Osteoblast (primary cell): ENCODE data around the gene ENTPD2. TPM values are rescaled to one million over a fixed set of nuclear protein-coding genes. Genes with fewer than 3 reads are reported as not detected.

Experiments
- DNase-seq: peaks from one replicate; pipeline ENCODE4 v3.0.0; 2011; ENCODE audit warnings: low spot score, mixed read lengths; ENCODE audit not compliant: insufficient read length; ENCODE audit errors: missing footprints
- H2AFZ ChIP-seq: 2 replicates; pipeline ENCODE4 v1.6.0; 2011; ENCODE audit warnings: mild to moderate bottlenecking, low read length
- H3K27ac ChIP-seq: 2 replicates; pipeline ENCODE4 v1.5.1; 2011; ENCODE audit warnings: mild to moderate bottlenecking, low read depth, low read length, moderate library complexity
- H3K27me3 ChIP-seq: 2 replicates; pipeline ENCODE4 v1.6.0; 2012; ENCODE audit warnings: mild to moderate bottlenecking, control low read depth, inconsistent platforms, low read length, moderate library complexity; ENCODE audit not compliant: insufficient read depth
- H3K36me3 ChIP-seq: 2 replicates; pipeline ENCODE4 v1.5.1; 2011; ENCODE audit warnings: mild to moderate bottlenecking, low read length, control low read depth, moderate library complexity; ENCODE audit not compliant: insufficient read depth
- H3K4me1 ChIP-seq: 2 replicates; pipeline ENCODE4 v1.5.1; 2011; ENCODE audit warnings: mild to moderate bottlenecking, low read length, control low read depth, moderate library complexity; ENCODE audit not compliant: insufficient read depth
- H3K4me2 ChIP-seq: 2 replicates; pipeline ENCODE4 v1.6.0; 2011; ENCODE audit warnings: mild to moderate bottlenecking, low read length; ENCODE audit not compliant: insufficient read depth
- H3K4me3 ChIP-seq: fragments of 200-600 bp; sonication (generic); 3 replicates; pipeline ENCODE4 v1.5.1; 2012; ENCODE audit warnings: mild to moderate bottlenecking, low read length, inconsistent platforms; ENCODE audit not compliant: insufficient read depth
- H3K79me2 ChIP-seq: 2 replicates; pipeline ENCODE4 v1.6.0; 2012; ENCODE audit warnings: mild to moderate bottlenecking, low read length, control low read depth, inconsistent platforms; ENCODE audit not compliant: insufficient read depth
- H3K9me3 ChIP-seq: 2 replicates; pipeline ENCODE4 v1.5.1; 2011; ENCODE audit warnings: low read depth, low read length, control low read depth
- H4K20me1 ChIP-seq: 2 replicates; pipeline ENCODE4 v1.6.0; 2012; ENCODE audit warnings: mild to moderate bottlenecking, low read length, control low read depth; ENCODE audit not compliant: insufficient read depth
- total RNA-seq: library from RNA; depleted of rRNA; stranded (reverse); fragments of >200 nt; gene quantifications from 2 replicates; pipeline ENCODE4 v1.2.3, GENCODE V29; 2012
- TF ChIP-seq, protein P1 (sequence below): IDR thresholded peaks from 2 replicates; pipeline ENCODE4 v1.5.1; 2011; ENCODE audit warnings: mild to moderate bottlenecking, low read depth, low read length, moderate library complexity; ENCODE audit errors: extremely low read depth

Gene ENTPD2
- not detected in 2 replicates for total RNA-seq

GRCh38 chr9:137053944-137054931, at the start of gene ENTPD2:
Gene ENTPD2, minus strand, starts transcription at chr9:137054061. Its CDS starts 64 bp downstream, at chr9:137053997.
- no peaks in the 10 kb centered on the region for H3K9me3 ChIP-seq
- no peaks in the 10 kb centered on the region for H3K36me3 ChIP-seq
- no peak within 1 kb of the TSS for H3K4me2 ChIP-seq
- H3K4me3 ChIP-seq = no peak within 1 kb of the TSS
- no peaks in the 10 kb centered on the region for H3K4me1 ChIP-seq
- no peak for DNase-seq
- H3K27me3 ChIP-seq = peaks cover 49% of the 10 kb centered on the region
- peaks cover 4% of the 10 kb centered on the region for H4K20me1 ChIP-seq
- TF ChIP-seq, protein P1, sequence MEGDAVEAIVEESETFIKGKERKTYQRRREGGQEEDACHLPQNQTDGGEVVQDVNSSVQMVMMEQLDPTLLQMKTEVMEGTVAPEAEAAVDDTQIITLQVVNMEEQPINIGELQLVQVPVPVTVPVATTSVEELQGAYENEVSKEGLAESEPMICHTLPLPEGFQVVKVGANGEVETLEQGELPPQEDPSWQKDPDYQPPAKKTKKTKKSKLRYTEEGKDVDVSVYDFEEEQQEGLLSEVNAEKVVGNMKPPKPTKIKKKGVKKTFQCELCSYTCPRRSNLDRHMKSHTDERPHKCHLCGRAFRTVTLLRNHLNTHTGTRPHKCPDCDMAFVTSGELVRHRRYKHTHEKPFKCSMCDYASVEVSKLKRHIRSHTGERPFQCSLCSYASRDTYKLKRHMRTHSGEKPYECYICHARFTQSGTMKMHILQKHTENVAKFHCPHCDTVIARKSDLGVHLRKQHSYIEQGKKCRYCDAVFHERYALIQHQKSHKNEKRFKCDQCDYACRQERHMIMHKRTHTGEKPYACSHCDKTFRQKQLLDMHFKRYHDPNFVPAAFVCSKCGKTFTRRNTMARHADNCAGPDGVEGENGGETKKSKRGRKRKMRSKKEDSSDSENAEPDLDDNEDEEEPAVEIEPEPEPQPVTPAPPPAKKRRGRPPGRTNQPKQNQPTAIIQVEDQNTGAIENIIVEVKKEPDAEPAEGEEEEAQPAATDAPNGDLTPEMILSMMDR = no peak
- H3K27ac ChIP-seq = no peak within 1 kb of the TSS
- H3K79me2 ChIP-seq = no peaks in the 10 kb centered on the region
- no peak within 1 kb of the TSS for H2AFZ ChIP-seq

- Histone ChIP-seq H3K4me3 (no peak overlapping the region), H3K36me3 (peaks cover 59% of the 10 kb centered on the region), H3K27ac (no peak overlapping the region), H3K79me2 (no peaks in the 10 kb centered on the region), H3K9me3 (no peaks in the 10 kb centered on the region), H3K27me3 (no peaks in the 10 kb centered on the region), H3K4me2 (no peak overlapping the region), H3K4me1 (no peaks in the 10 kb centered on the region), H4K20me1 (peaks cover 15% of the 10 kb centered on the region), H2AFZ (no peak overlapping the region)
- TF ChIP-seq, protein P1 = no peak
- DNase-seq = peak; percentile 51
Measured at GRCh38 chr9:137103206-137103999, 49.5 kb upstream of the ENTPD2 start.

DNA sequence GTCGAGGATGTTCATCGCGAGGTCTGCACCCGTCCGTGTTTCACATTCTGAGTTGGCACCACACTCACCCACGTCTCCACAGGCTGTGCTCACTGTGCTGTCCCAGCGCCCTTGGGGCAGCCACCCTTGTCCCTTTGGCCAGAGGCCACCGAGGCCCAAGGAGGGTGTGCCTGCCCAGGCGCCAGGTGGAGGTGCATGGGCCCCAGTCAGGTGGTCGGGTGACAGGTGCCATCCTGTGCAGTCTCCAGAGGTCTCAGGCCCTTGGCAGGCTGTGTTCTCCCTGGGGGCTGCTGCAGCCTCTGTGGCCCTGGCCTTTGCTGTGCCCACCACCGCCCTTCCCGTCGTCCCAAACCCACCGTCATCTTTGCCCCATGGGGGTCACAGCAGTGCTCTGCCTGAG, 45.4 kb upstream of the ENTPD2 start:
- no peaks in the 10 kb centered on the region for H3K79me2 ChIP-seq
- H3K4me2 ChIP-seq = no peak overlapping the region
- H3K9me3 ChIP-seq = no peaks in the 10 kb centered on the region
- DNase-seq = no peak
- no peaks in the 10 kb centered on the region for H3K4me1 ChIP-seq
- no peaks in the 10 kb centered on the region for H3K27me3 ChIP-seq
- H4K20me1 ChIP-seq = peaks cover 15% of the 10 kb centered on the region
- H3K36me3 ChIP-seq = peaks cover 63% of the 10 kb centered on the region
- no peak overlapping the region for H3K4me3 ChIP-seq
- no peak overlapping the region for H2AFZ ChIP-seq
- no peak overlapping the region for H3K27ac ChIP-seq
- TF ChIP-seq, protein P1 = no peak
